CD4-positive, CD25-positive, alpha-beta regulatory T cell (primary cell): ENCODE results near the gene BCAR3. TPM values are rescaled to one million over a fixed set of nuclear protein-coding genes. Genes with fewer than 3 reads are reported as not detected.

Source experiments
- ATAC-seq, 2 donors: fragments of 150-1000 bp; cut with Tn5 transposase; one replicate each; pipeline ENCODE4 v1.10.0; 2021; ENCODE audit warnings: low read depth in 2 of 2, moderate number of reproducible peaks in 2 of 2, moderate library complexity in 1 of 2
- DNase-seq, 3 donors: peaks; one replicate each; pipeline versions ENCODE4 v3.0.0 to v3.0.0-alpha.2; 2012 to 2022; ENCODE audit warnings: mixed read lengths in 1 of 3
- H3K27ac ChIP-seq: one replicate; pipeline ENCODE4 v1.7.0; 2013; ENCODE audit warnings: mild to moderate bottlenecking, low read length; ENCODE audit not compliant: insufficient read depth, poor library complexity, severe bottlenecking
- H3K27me3 ChIP-seq: one replicate; pipeline ENCODE4 v1.7.0; 2013; ENCODE audit warnings: low read length; ENCODE audit not compliant: control insufficient read depth, insufficient read depth
- H3K36me3 ChIP-seq: one replicate; pipeline ENCODE4 v1.7.0; 2013; ENCODE audit warnings: mild to moderate bottlenecking, low read length, moderate library complexity; ENCODE audit not compliant: control insufficient read depth, insufficient read depth
- H3K4me1 ChIP-seq: 2 replicates; pipeline ENCODE4 v1.7.0; 2013; ENCODE audit warnings: mild to moderate bottlenecking, low read length; ENCODE audit not compliant: insufficient read depth, control insufficient read depth, poor library complexity, severe bottlenecking
- H3K4me3 ChIP-seq: one replicate; pipeline ENCODE4 v1.7.0; 2013; ENCODE audit warnings: low read depth, mild to moderate bottlenecking, low read length, moderate library complexity
- H3K9me3 ChIP-seq, 2 experiments: 1 replicate in 1 of 2; 2 replicates in 1 of 2; pipeline ENCODE4 v1.7.0; 2013; ENCODE audit warnings: low read length in 2 of 2, mild to moderate bottlenecking in 1 of 2, moderate library complexity in 1 of 2; ENCODE audit not compliant: control insufficient read depth in 2 of 2
- H3K27ac Mint-ChIP-seq, 3 donors: one replicate each; pipeline ENCODE4 v1.8.0; 2020 to 2022; ENCODE audit warnings: mild to moderate bottlenecking in 3 of 3, mixed read lengths in 3 of 3, moderate library complexity in 2 of 3
- H3K27me3 Mint-ChIP-seq: one replicate; pipeline ENCODE4 v1.8.0; 2022; ENCODE audit warnings: mild to moderate bottlenecking, mixed read lengths
- H3K36me3 Mint-ChIP-seq: one replicate; pipeline ENCODE4 v1.8.0; 2020; ENCODE audit warnings: mixed read lengths
- H3K4me1 Mint-ChIP-seq, 4 donors: one replicate each; pipeline ENCODE4 v1.8.0; 2020 to 2022; ENCODE audit warnings: mixed read lengths in 4 of 4, mild to moderate bottlenecking in 1 of 4
- H3K4me3 Mint-ChIP-seq, 4 donors: one replicate each; pipeline ENCODE4 v1.8.0; 2020 to 2022; ENCODE audit warnings: mild to moderate bottlenecking in 4 of 4, mixed read lengths in 4 of 4, moderate library complexity in 3 of 4
- H3K9me3 Mint-ChIP-seq, 7 donors: one replicate each; pipeline ENCODE4 v1.8.0; 2020 to 2022; ENCODE audit warnings: mixed read lengths in 7 of 7, mild to moderate bottlenecking in 3 of 7, moderate library complexity in 2 of 7
- polyA plus RNA-seq, 4 donors: library from polyadenylated mRNA; unstranded; fragments of 300-500 nt; fragmentation: Illumina TruSeq; gene quantifications; one replicate each; pipeline ENCODE4 v1.2.3, GENCODE V29; 2021
- total RNA-seq: library from RNA; stranded (reverse); gene quantifications from one replicate; pipeline ENCODE4 v1.2.3, GENCODE V29; 2022

BCAR3 gene
- total and polyA plus RNA-seq, 5 donors from 2014 or later, result 0.44 to 0.62 (median 0.49) TPM; not detected in 2

GRCh38 chr1:93533677-93534076, 148.0 kb downstream of the BCAR3 start:
- DNase-seq (no peak), ATAC-seq (no peak)
- no peaks in the 10 kb centered on the region for H3K4me1 Mint-ChIP-seq
- no peaks in the 10 kb centered on the region for H3K36me3 Mint-ChIP-seq
- no peak overlapping the region for H3K4me3 ChIP-seq
- no peaks in the 10 kb centered on the region for H3K36me3 ChIP-seq
- no peaks in the 10 kb centered on the region for H3K9me3 ChIP-seq
- peaks cover 13% of the 10 kb centered on the region for H3K27me3 Mint-ChIP-seq
- no peak overlapping the region for H3K4me3 Mint-ChIP-seq
- H3K27me3 ChIP-seq, result no peaks in the 10 kb centered on the region
- H3K4me1 ChIP-seq, result no peaks in the 10 kb centered on the region
- no peaks in the 10 kb centered on the region for H3K9me3 Mint-ChIP-seq
- no peak overlapping the region for H3K27ac ChIP-seq
- no peak overlapping the region for H3K27ac Mint-ChIP-seq

- Mint-ChIP-seq H3K4me3 (no peak overlapping the region), H3K9me3 (no peaks in the 10 kb centered on the region), H3K36me3 (no peaks in the 10 kb centered on the region), H3K27ac (no peak overlapping the region), H3K4me1 (no peaks in the 10 kb centered on the region), H3K27me3 (peaks cover 13% of the 10 kb centered on the region)
- no peak for DNase-seq
- no peak for ATAC-seq
- Histone ChIP-seq H3K4me3 (no peak overlapping the region), H3K9me3 (no peaks in the 10 kb centered on the region), H3K4me1 (no peaks in the 10 kb centered on the region), H3K27ac (no peak overlapping the region), H3K27me3 (no peaks in the 10 kb centered on the region), H3K36me3 (no peaks in the 10 kb centered on the region)
These were observed 148.8 kb downstream of the BCAR3 start for GRCh38 chr1:93532780-93533378.

GRCh38 chr1:93531193-93531592, 150.4 kb downstream of the BCAR3 start:
- Mint-ChIP-seq H3K4me3 (no peak overlapping the region), H3K27ac (no peak overlapping the region), H3K36me3 (no peaks in the 10 kb centered on the region), H3K27me3 (peaks cover 9% of the 10 kb centered on the region), H3K9me3 (no peaks in the 10 kb centered on the region), H3K4me1 (no peaks in the 10 kb centered on the region)
- Histone ChIP-seq H3K27ac (no peak overlapping the region), H3K4me3 (no peak overlapping the region), H3K4me1 (no peaks in the 10 kb centered on the region), H3K27me3 (peaks cover 2% of the 10 kb centered on the region), H3K9me3 (no peaks in the 10 kb centered on the region), H3K36me3 (no peaks in the 10 kb centered on the region)
- DNase-seq (no peak), ATAC-seq (no peak)

GRCh38 chr1:93528412-93528811, 153.2 kb downstream of the BCAR3 start:
- Mint-ChIP-seq H3K4me3 (no peak overlapping the region), H3K27ac (no peak overlapping the region), H3K9me3 (peaks cover 0 to 3% (median 0%) of the 10 kb centered on the region in 7 donors), H3K4me1 (no peaks in the 10 kb centered on the region), H3K27me3 (peaks cover 9% of the 10 kb centered on the region), H3K36me3 (no peaks in the 10 kb centered on the region)
- Histone ChIP-seq H3K9me3 (no peaks in the 10 kb centered on the region), H3K36me3 (no peaks in the 10 kb centered on the region), H3K27me3 (peaks cover 2% of the 10 kb centered on the region), H3K4me1 (no peaks in the 10 kb centered on the region), H3K27ac (no peak overlapping the region), H3K4me3 (no peak overlapping the region)
- DNase-seq (no peak), ATAC-seq (no peak)

- peaks cover 9% of the 10 kb centered on the region for H3K27me3 Mint-ChIP-seq
- Histone ChIP-seq H3K36me3 (no peaks in the 10 kb centered on the region), H3K9me3 (no peaks in the 10 kb centered on the region), H3K4me3 (no peak overlapping the region), H3K27me3 (peaks cover 2% of the 10 kb centered on the region), H3K4me1 (no peaks in the 10 kb centered on the region), H3K27ac (no peak overlapping the region)
- H3K36me3 Mint-ChIP-seq, result no peaks in the 10 kb centered on the region
- H3K4me3 Mint-ChIP-seq, result no peak overlapping the region
- H3K4me1 Mint-ChIP-seq, result no peaks in the 10 kb centered on the region
- H3K9me3 Mint-ChIP-seq, result peaks cover 0 to 3% (median 0%) of the 10 kb centered on the region in 7 donors
- DNase-seq (no peak), ATAC-seq (no peak)
- no peak overlapping the region for H3K27ac Mint-ChIP-seq
These were observed 155.2 kb downstream of the BCAR3 start for GRCh38 chr1:93526431-93526830.

GRCh38 chr1:93525431-93525830, 156.2 kb downstream of the BCAR3 start:
- Mint-ChIP-seq H3K4me3 (no peak overlapping the region), H3K36me3 (no peaks in the 10 kb centered on the region), H3K27me3 (peaks cover 9% of the 10 kb centered on the region), H3K4me1 (no peaks in the 10 kb centered on the region), H3K27ac (no peak overlapping the region), H3K9me3 (peaks cover 0 to 3% (median 0%) of the 10 kb centered on the region in 7 donors)
- no peak for DNase-seq
- ATAC-seq, result no peak
- Histone ChIP-seq H3K9me3 (no peaks in the 10 kb centered on the region), H3K36me3 (no peaks in the 10 kb centered on the region), H3K4me3 (no peak overlapping the region), H3K4me1 (no peaks in the 10 kb centered on the region), H3K27me3 (peaks cover 2% of the 10 kb centered on the region), H3K27ac (no peak overlapping the region)

- Mint-ChIP-seq H3K36me3 (no peaks in the 10 kb centered on the region), H3K4me1 (no peaks in the 10 kb centered on the region), H3K4me3 (no peak overlapping the region), H3K27ac (no peak overlapping the region), H3K27me3 (peaks cover 4% of the 10 kb centered on the region), H3K9me3 (peaks cover 0 to 3% (median 0%) of the 10 kb centered on the region in 7 donors)
- H3K27ac ChIP-seq, result no peak overlapping the region
- H3K27me3 ChIP-seq, result peaks cover 4% of the 10 kb centered on the region
- no peaks in the 10 kb centered on the region for H3K4me1 ChIP-seq
- no peak for ATAC-seq
- no peaks in the 10 kb centered on the region for H3K9me3 ChIP-seq
- no peak overlapping the region for H3K4me3 ChIP-seq
- no peak for DNase-seq
- H3K36me3 ChIP-seq, result no peaks in the 10 kb centered on the region
These were observed 158.9 kb downstream of the BCAR3 start for GRCh38 chr1:93522721-93523120.

GRCh38 chr1:93521618-93522017, 160.0 kb downstream of the BCAR3 start:
- no peak overlapping the region for H3K4me3 ChIP-seq
- H3K36me3 ChIP-seq, result no peaks in the 10 kb centered on the region
- no peak overlapping the region for H3K27ac Mint-ChIP-seq
- H3K27ac ChIP-seq, result no peak overlapping the region
- no peak for ATAC-seq
- no peaks in the 10 kb centered on the region for H3K4me1 Mint-ChIP-seq
- H3K9me3 ChIP-seq, result no peaks in the 10 kb centered on the region
- H3K27me3 Mint-ChIP-seq, result peaks cover 4% of the 10 kb centered on the region
- H3K4me1 ChIP-seq, result no peaks in the 10 kb centered on the region
- peaks cover 0 to 3% (median 0%) of the 10 kb centered on the region in 7 donors for H3K9me3 Mint-ChIP-seq
- no peak overlapping the region for H3K4me3 Mint-ChIP-seq
- peaks cover 2% of the 10 kb centered on the region for H3K27me3 ChIP-seq
- H3K36me3 Mint-ChIP-seq, result no peaks in the 10 kb centered on the region
- no peak for DNase-seq
